MM.1S (cell line): ENCODE results near the gene JADE1.

Experiments
- DNase-seq: peaks from one replicate; pipeline ENCODE4 v3.0.0-alpha.2; 2015
- H2AFZ ChIP-seq: fragments of 300-600 bp; sonication (generic); 2 replicates; pipeline ENCODE4 v1.6.0; 2016; ENCODE audit warnings: antibody characterized with exemption, low read length
- H3F3A ChIP-seq: fragments of 300-600 bp; sonication (generic); 2 replicates; pipeline ENCODE4 v1.6.1; 2016; ENCODE audit warnings: mild to moderate bottlenecking, antibody characterized with exemption, low read length, moderate library complexity, mixed read lengths; ENCODE audit not compliant: insufficient read depth
- H3K27ac ChIP-seq: fragments of 300-600 bp; sonication (generic); 2 replicates; pipeline ENCODE4 v1.5.1; 2016; ENCODE audit warnings: mild to moderate bottlenecking, low read length
- H3K27me3 ChIP-seq: fragments of 300-600 bp; sonication (generic); replicated peaks from 2 replicates; pipeline ENCODE4 v1.6.0; 2016; ENCODE audit warnings: low read length; ENCODE audit not compliant: insufficient read depth
- H3K36me3 ChIP-seq: fragments of 300-600 bp; sonication (generic); replicated peaks from 2 replicates; pipeline ENCODE4 v1.6.1; 2016; ENCODE audit warnings: mild to moderate bottlenecking, low read length, mixed read lengths; ENCODE audit not compliant: insufficient read depth
- H3K4me1 ChIP-seq: fragments of 300-600 bp; sonication (generic); 2 replicates; pipeline ENCODE4 v1.6.1; 2016; ENCODE audit warnings: low read length, mixed read lengths
- H3K4me2 ChIP-seq: fragments of 300-600 bp; sonication (generic); 2 replicates; pipeline ENCODE4 v1.6.0; 2016; ENCODE audit warnings: low read depth, low read length
- H3K4me3 ChIP-seq: fragments of 300-600 bp; sonication (generic); 2 replicates; pipeline ENCODE4 v1.5.1; 2016; ENCODE audit warnings: low read length, mixed read lengths
- H3K79me2 ChIP-seq: fragments of 300-600 bp; sonication (generic); 2 replicates; pipeline ENCODE4 v1.6.1; 2016; ENCODE audit warnings: mixed run types, low read length, mixed read lengths
- H3K9ac ChIP-seq: fragments of 300-600 bp; sonication (generic); 2 replicates; pipeline ENCODE4 v1.6.1; 2016; ENCODE audit warnings: low read length, mixed read lengths
- H3K9me2 ChIP-seq: fragments of 300-600 bp; sonication (generic); replicated peaks from 2 replicates; pipeline ENCODE4 v1.6.1; 2016; ENCODE audit warnings: mild to moderate bottlenecking, low read length, mixed read lengths; ENCODE audit not compliant: insufficient read depth
- H3K9me3 ChIP-seq: fragments of 300-600 bp; sonication (generic); replicated peaks from 2 replicates; pipeline ENCODE4 v1.6.1; 2016; ENCODE audit warnings: mild to moderate bottlenecking, low read length, mixed read lengths; ENCODE audit not compliant: insufficient read depth
- H4K20me1 ChIP-seq: fragments of 300-600 bp; sonication (generic); 2 replicates; pipeline ENCODE4 v1.6.1; 2016; ENCODE audit warnings: mild to moderate bottlenecking, low read length, moderate library complexity, mixed read lengths; ENCODE audit not compliant: insufficient read depth
- CTCF ChIP-seq: fragments of 300-600 bp; sonication (generic); IDR thresholded peaks from 2 replicates; pipeline ENCODE4 v1.5.1; 2016; ENCODE audit warnings: antibody characterized with exemption, low read length, mixed read lengths
- EZH2 ChIP-seq: fragments of 300-600 bp; sonication (generic); optimal IDR thresholded peaks from 2 replicates; pipeline ENCODE3; 2017; ENCODE audit warnings: low read depth, mild to moderate bottlenecking, antibody characterized with exemption, low read length, mixed read lengths
- EZH2phosphoT487 ChIP-seq: fragments of 300-600 bp; sonication (generic); IDR thresholded peaks from 2 replicates; pipeline ENCODE4 v1.6.1; 2018; ENCODE audit warnings: antibody characterized with exemption, low read length

The JADE1 gene

DNA sequence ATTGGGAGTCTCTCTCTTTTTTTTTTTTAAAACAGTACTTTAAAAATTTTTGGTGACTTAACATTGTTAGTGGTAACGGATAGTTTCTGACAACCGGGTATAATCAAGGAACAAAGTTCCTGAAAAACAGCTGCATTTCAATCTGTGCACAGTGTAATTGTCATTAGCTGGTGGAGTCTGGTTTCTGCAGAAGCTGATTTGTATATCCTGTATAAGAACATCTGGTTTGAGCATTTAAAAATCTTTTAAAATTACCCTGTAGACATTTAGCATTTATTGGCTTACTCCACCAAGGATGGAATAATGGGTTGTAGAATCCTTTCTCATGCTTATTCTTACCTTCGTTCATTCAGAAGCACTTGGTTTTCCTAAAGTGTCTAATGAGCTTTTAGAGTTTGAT is 11.2 kb downstream of the JADE1 start:
- H3K27ac ChIP-seq, result no peak overlapping the region
- no peak overlapping the region for H3K4me2 ChIP-seq
- H3K36me3 ChIP-seq, result 0 out of 2 replicates have a peak, but pooled peaks cover 3% of the 10 kb centered on the region
- no peak overlapping the region for H3K9ac ChIP-seq
- H3F3A ChIP-seq, result peaks cover 46% of the 10 kb centered on the region
- TF ChIP-seq CTCF, result no peak
- TF ChIP-seq EZH2, result no peak
- TF ChIP-seq EZH2phosphoT487, result no peak
- no peaks in the 10 kb centered on the region for H3K9me2 ChIP-seq
- peaks cover 49% of the 10 kb centered on the region for H3K4me1 ChIP-seq
- no peaks in the 10 kb centered on the region for H3K27me3 ChIP-seq
- H3K4me3 ChIP-seq, result no peak overlapping the region
- peaks cover 100% of the 10 kb centered on the region for H3K79me2 ChIP-seq
- DNase-seq, result no peak
- H3K9me3 ChIP-seq, result no peaks in the 10 kb centered on the region
- peaks cover 24% of the 10 kb centered on the region for H4K20me1 ChIP-seq
- no peak overlapping the region for H2AFZ ChIP-seq

DNA sequence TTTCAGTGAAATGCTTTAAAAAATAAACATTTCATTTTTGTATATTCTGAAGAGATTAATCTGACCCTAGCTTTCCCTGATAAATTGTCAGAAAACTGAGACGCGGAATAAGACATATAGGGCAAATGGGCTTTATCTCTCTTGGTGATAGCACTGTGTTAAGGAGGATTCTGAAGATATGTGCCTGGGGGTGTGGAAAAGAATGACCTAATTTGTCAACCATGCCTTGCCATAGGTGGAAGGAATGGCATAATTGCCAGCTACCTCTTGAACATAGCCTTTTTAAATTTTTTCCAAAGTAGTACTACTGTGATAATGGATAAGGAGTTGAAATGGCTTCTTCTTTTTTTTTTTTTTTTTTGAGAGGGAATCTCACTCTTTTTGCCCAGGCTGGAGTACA is 11.7 kb downstream of the JADE1 start:
- Histone ChIP-seq H3K4me2 (no peak overlapping the region), H3K36me3 (0 out of 2 replicates have a peak, but pooled peaks cover 3% of the 10 kb centered on the region), H3F3A (peaks cover 43% of the 10 kb centered on the region), H3K9me2 (no peaks in the 10 kb centered on the region), H4K20me1 (peaks cover 29% of the 10 kb centered on the region), H3K27ac (no peak overlapping the region), H3K27me3 (no peaks in the 10 kb centered on the region), H3K4me1 (peaks cover 48% of the 10 kb centered on the region), H2AFZ (no peak overlapping the region), H3K79me2 (peaks cover 100% of the 10 kb centered on the region), H3K9ac (no peak overlapping the region), H3K9me3 (no peaks in the 10 kb centered on the region), H3K4me3 (no peak overlapping the region)
- TF ChIP-seq CTCF (no peak), EZH2phosphoT487 (no peak), EZH2 (no peak)
- no peak for DNase-seq

DNA sequence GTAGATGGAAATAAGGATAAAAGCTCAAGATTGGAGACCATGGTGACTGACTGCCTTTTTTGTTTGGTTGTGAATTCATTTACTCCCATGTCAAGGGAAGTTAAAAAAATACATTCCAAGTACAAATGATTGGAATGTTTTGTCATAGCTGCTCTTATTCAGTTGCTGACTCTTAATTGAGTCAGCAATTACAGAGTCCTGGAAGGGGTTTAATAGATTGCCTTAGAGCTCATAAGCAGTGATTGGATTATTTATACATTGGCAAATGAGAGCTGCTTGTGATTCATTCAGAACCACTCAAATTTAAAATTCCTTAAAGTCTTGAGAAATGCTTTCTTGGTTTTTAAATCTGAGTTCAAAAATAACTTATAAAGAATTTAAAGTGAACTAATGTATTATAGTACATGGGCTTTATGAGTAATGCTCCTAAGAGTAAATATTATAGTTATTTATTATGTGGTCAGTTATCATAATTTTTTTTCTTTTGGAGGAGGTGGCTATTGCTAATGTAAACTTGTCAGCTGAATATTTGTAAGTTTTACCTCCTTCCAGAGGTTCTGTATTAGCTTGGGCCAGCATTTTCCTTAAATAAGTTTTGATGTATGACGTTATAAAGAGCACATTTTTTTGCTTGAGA is 13.6 kb downstream of the JADE1 start:
- Histone ChIP-seq H2AFZ (no peak overlapping the region), H3K9me2 (no peaks in the 10 kb centered on the region), H3K9me3 (no peaks in the 10 kb centered on the region), H3K79me2 (peaks cover 100% of the 10 kb centered on the region), H3K27ac (no peak overlapping the region), H4K20me1 (peaks cover 46% of the 10 kb centered on the region), H3K4me3 (no peak overlapping the region), H3K4me2 (no peak overlapping the region), H3K27me3 (no peaks in the 10 kb centered on the region), H3F3A (peaks cover 30% of the 10 kb centered on the region), H3K36me3 (0 out of 2 replicates have a peak, but pooled peaks cover 3% of the 10 kb centered on the region), H3K9ac (no peak overlapping the region), H3K4me1 (peaks cover 47% of the 10 kb centered on the region)
- no peak for DNase-seq
- no peak for TF ChIP-seq EZH2phosphoT487
- TF ChIP-seq CTCF, result no peak
- no peak for TF ChIP-seq EZH2
